Measurements from ENCODE around the gene RNF169.

GRCh38 chr11:74822170-74822569 lies 73.5 kb downstream of the RNF169 start:
- TF ChIP-seq CTCF (conservative IDR thresholded peaks at IDR 0.05 in 1 of 2, IDR thresholded peaks at IDR 0.05 in 1 of 2; ENCODE audit: low read depth in 1 of 2, low read length in 2 of 2) (no peak), EZH2 (IDR thresholded peaks at IDR 0.05; ENCODE audit: low read length, missing control alignments) (no peak)
